HG03175 (cell line): ENCODE data around the gene FANCI.
"Not testable (repeated sequence)": the region's sequence is repeated elsewhere in the genome, so short reads cannot be mapped to it uniquely, and the experiment has no call there.

Experiments
- ATAC-seq: cut with Tn5 transposase; IDR thresholded peaks from one replicate; pipeline ENCODE4 v1.9.1; 2021; ENCODE audit warnings: mild to moderate bottlenecking, moderate library complexity; ENCODE audit not compliant: unreplicated experiment

The FANCI gene

DNA sequence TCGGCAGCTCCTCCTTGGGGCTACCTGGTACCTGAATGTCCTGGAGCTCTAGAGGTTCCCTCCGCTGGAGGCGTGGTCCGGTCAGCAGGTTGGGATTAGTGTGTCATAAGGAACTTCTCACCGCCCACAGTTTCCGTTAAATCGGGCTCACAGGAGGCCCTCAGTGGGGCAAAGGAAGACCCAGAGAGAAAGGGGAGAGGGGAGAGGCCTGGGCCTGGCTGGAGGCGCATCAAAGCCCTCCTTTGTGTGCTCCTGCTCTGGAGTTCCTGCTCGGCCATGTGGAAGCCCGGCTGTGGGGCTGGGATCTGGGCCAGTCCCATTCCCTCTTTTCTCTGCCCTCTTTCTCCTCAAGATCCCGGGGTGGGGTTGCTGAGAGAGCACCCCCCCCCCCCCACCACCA, 22.2 kb upstream of the FANCI start, which contains the start of gene RLBP1:
RLBP1 (minus strand) TSS at position 37 of the 400 bp plus-strand sequence. CDS start 2,604 bp downstream, outside the sequence.
- ATAC-seq: no peak

DNA sequence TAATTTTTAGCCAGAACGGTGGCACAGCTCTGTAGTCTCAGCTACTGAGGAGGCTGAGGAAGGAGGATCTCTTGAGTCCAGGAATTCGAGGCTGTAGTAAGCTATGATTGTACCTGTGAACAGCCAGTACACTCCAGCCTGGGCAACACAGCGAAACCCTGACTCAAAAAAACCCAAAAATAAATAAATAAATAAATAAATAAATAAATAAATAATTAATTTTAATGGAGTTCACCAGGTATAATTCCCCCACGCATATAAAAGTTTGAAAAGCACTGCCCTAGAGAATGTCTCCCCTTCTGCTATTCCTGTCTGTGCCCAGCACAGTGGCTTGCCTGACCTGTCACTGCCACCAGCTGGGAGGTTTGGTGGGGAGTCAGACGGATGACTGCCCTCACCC, 18.2 kb upstream of the FANCI start:
- no peak for ATAC-seq

DNA sequence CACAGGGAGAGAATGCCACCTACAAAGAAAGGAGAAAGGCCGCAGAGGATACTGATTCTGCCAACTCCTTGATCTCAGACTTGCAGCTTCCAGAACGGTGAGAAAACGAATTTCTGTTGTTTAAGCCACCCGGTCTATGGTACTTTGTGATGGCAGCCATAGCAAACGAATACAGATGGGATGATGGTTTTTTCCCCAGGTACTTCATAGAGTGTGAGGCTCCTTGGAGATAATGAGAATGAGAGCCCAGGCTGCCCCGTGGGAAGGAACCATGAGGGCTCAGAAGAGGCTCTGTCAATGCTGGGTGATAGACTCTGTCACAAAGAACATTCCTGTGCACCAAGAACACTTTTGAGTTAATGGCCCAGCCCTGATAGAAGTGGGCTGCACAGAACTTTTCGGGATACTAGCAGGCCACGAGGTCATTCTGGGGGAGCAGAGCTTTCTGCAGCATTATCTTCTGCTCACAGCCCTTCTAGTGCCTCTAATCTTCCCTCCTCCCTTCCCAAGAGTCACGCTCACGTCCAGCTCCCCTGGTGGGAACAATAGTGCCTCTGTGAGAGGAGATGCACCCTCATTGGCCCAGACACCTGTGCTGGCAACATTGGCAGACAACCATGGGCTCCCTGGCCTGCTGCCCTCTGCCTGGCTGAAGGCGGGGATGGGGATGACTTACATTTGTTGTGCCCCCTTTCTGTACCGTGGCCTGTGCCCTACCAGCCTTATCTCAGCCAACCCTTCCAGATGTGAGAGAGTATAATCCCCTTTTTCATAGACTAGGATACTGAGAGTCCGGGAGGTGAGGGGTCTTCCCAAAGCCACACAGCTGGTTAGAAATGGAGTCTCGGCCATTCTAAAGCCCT, 17.2 kb upstream of the FANCI start:
- no peak for ATAC-seq

DNA sequence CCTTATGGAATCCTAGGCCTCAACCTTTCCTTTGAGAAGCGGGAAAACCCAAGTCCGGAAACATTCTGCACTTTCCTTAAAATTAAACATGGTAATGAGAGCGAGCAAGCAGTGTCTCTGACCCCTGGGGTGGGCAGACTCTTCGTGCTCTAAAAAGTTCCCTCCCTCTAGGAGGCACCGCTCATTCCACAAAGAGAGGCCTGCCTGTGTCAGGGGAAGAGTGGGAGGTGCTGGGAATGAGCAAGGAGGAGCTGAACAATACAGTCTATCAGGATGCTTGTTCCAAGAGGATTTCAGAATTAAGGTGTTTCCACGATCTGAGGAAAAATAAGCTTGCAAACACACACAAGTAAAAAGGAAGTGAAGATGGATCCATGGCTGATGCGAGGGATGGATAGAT, 16.4 kb upstream of the FANCI start:
- no peak for ATAC-seq

DNA sequence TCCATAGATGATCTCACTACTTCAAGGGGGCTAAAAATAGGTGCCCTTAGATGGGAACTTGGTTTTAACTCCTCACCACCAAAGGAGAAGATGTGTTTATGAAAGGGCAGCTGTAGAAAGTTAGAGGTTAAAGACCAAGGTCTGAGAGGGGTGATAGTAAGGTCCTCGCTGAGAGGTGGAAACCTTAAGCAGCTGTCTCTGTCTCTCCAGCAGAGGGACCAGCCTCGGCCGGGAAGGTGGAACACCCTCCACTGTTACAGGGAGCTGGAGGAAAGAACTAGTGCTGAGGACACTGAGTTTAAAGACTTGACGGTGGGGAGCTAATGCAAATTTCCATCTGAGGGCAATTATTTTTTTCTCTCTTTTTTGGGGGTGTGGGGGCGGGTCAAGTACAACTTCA, 13.5 kb upstream of the FANCI start:
- ATAC-seq: no peak

DNA sequence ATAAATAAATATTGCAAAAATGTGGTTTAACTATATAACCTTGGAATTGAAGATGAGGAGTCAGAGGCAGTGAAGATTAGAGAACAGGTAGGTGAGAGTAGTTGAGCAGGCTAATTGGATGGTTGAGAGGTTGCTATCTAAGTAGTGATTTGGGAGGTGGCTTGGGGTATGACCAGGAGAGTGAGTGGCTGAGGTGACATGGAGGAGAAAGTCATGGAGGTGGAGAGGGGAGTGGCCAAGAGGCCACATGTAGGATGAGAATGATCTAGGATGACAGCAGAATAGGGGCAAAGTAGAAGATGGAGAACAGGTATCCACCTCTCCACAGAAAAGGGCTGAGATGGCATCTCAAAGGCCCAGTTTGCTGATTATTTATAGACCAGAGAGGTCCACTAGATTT, 11.9 kb upstream of the FANCI start:
- ATAC-seq: no peak

DNA sequence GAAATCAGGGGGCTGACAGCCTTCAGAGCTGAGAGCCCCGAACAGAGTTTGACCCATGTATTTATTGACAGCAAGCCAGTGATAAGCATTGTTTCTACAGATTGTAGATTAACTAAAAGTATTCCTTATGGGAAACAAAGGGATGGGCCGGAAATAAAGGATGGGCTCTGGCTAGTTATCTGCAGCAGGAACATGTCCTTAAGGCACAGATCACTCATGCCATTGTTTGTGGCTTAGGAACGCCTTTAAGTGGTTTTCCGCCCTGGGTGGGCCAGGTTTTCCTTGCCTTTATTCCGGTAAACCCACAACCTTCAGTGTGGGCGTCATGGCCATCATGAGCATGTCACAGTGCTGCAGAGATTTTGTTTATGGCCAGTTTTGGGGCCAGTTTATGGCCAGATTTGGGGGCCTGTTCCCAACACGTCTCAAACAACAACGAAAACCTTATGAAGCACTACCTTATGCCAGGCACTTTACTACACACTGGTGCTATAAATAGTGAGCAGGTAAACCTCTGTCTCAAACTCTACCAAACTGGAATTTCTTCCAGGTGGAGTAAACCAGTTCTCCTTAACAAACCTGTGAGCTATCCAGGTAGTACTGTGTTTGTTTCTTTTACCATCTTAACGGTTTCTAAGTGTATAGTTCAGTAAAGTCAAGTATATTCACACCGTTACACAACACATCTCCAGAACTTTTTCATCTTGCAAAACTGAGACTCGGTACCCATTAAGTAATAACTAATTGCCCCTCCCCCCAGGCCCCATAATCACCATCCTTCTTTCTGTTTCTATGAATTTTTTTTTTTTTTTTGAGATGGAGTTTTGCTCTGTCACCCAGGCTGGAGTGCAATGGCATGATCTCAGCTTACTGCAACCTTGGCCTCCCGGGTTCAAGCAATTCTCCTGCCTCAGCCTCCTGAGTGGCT, 3.6 kb upstream of the FANCI start:
- not testable (repeated sequence) for ATAC-seq

DNA sequence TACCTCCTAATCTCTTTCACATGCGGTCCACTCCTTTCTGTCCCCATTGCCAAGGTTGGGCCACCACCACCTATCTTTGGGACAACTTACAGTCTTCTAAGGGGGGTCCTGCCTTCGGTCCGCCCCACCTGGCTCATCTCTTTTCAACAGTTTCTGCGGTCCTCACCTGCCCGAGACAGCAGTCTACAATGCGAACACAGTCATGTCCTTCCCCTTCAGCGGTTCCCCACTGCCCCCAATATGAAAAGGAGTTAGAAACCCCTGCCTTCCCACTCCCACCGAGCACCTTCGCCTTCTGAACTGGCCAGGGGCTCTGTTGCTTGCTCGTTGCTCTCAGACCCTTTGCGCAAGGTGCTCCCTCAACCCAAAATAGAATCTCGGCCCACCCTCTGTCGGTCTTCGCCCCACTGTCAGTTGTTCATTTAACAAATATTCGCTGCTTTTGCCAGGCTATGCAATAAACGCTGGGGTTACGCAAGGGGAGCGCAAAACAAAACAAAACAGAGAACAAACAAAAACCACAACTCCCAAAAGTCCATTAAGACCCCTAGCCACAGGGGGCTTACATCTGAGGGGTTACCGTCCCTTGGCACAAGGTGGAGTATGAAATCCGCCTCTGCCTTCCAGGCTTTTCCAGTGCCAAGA, 611 bp upstream of the FANCI start:
- ATAC-seq: no peak

DNA sequence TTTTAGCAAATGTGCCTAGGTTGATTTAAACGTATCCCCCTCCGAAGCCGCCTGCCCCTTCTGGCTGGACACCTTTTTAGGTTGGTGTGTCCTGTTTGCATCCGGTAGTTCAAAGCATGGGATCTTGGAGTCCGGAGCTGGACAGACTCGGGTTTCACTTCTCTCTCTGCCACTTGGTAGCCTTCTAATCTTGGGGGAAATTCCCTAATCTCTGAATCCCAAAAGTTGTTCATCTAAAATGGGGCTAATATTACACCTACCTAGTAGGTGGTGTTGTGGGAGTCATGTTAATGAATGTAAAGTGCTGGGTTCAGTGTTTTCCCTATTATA, 760 bp downstream of the FANCI start:
- peak; percentile 15 for ATAC-seq

DNA sequence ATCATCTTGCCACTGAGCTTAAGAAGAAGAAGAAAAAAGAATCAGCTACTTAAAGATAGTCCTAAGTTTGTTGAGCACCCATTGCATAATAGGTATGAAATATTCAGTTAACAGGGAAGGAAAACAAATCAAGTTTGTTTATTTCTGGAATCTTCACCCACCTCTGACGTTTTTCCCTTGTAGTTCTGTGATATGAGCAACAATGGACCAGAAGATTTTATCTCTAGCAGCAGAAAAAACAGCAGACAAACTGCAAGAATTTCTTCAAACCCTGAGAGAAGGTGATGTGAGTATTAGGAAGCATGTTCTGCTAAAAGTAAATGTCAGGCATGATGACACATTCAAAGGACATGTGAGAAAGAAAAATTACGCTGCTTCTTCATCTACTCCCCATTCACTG, 3.7 kb downstream of the FANCI start:
- ATAC-seq: no peak

DNA sequence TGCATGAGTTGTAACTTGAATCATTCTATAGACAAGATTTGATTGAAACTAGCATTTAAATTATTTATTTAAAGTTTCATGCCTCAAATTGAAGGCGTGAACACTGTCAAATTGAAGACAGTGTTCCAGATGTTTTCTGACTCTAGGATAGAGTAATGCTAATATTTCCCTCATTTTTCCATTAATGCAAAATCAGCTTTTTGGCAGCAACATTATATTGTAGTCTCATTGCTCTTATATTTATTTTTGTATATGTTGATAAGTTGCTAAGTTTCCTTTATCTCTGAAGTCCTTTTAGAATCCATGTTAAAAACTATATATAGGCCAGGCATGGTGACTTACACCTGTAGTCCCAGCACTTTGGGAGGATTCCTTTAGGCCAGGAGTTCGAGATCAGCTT, 4.8 kb downstream of the FANCI start:
- no peak for ATAC-seq

DNA sequence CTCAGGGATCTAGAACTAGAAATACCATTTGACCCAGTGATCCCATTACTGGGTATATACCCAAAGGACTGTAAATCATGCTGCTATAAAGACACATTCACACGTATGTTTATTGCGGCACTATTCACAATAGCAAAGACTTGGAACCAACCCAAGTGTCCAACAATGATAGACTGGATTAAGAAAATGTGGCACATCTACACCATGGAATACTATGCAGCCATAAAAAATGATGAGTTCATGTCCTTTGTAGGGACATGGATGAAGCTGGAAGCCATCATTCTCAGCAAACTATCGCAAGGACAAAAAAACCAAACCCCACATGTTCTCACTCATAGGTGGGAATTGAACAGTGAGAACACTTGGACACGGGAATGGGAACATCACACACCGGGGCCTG, 6.4 kb downstream of the FANCI start:
- ATAC-seq: not testable (repeated sequence)

DNA sequence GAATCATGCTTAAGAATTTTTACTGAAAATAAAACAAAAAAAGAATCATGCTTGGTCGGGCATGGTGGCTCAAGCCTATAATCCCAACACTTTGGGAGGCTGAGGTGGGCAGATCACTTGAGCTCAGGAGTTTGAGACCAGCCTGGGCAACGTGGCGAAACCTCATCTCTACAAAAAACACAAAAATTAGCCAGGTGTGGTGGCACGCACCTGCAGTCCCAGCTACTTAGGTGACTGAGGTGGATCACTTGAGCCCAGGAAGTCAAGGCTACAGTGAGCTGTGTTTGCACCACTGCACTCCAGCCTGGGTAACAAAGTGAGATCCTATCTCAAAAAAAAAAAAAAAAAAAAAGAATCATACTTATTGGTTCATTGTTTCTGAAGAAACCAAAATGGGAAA, 33.5 kb downstream of the FANCI start:
- not testable (repeated sequence) for ATAC-seq

DNA sequence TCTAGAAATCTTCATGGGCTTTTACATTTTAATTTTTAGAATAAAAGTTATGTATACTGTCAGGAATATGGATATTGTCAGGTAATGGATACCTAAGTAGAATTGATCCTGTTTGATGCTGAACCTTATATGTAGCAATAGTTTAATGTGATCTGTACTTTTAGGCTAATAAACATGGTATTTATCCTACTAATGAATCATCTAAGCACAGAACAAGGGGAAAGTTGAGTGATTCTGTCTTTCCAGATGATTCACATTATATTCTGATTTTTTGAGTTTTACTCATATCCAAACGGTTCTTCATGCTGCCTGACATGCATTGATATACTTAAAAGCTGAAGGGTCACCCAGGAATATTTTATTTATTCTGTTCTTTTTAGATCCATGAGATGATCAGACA, 34.5 kb downstream of the FANCI start:
- no peak for ATAC-seq

DNA sequence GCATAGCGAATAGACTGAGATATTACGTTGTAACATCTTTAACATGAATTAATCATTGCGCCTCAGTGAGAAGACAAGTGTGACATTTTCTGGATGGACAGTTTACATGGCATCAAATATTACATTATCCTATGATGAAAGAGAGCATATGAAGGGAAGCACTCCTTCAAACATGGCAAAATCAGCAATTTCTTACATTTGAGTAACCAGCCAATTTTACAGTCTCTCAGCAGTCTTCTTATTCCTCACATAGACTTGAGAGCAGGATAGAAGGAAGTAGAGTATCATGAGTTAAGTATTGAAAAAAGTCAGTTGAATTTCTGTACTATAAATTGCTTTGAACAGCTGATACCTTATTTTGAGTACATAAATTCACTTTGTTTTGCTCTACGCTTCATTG, 38.9 kb downstream of the FANCI start:
- ATAC-seq: no peak

DNA sequence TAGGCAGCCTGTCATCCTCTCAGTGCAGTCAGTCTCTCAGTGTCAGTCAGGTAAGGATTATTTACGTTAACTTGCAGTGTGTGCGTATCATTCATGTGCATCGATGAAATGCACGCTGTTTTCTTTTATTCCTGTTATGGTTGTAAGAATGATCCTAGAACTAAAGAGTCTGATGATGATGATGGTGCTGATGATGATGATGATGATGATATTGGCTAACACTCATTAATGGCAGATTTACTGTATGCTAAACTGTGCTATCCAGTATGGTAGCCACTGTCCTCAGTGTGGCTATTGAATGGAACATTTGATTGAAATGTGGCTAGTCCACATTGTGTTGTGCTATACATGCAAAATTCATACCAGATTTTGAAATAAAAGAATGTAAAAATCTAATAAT, 39.4 kb downstream of the FANCI start:
- no peak for ATAC-seq

DNA sequence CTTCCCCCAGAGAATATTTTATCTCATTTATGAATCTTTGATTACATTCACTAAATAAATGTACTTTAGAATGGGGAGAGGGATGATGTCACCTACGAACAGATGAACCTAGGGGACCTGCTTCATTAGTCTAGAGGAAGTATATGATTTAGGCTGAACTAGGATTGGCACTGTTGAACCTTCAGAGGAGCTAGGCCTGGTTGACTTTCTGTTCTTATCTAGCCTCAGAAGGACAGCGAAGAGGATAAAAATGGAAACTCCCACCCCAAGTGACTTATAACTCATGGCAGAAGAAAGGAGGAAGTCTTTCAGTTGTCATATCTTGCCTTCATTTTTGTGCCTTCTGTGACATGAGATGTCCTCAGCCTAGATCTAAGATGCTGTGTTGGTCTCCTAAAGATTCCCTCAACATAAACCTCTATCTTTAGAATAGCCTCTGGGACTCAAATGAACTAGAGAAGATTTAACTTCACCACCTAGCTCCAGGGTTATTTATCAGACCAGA, 48.2 kb downstream of the FANCI start:
- no peak for ATAC-seq

DNA sequence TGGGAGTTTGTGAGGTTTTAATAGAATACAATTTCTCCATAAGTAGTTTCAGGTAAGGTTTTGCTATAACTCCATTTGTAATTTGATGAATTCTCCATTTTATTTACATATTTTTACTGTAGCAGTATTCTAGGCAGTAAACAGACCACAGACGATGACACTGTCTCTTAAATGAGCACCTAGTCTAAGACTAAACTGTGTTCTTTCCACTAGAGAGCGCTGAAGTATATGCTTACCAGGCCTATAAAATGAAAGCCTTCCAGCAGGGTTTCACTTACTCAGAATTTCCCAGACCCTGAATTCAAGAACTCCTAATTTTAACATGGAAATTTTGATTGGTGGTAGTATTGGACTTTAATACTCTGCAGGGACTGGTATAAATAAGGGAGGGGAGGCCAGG, 49.2 kb downstream of the FANCI start:
- ATAC-seq: no peak

DNA sequence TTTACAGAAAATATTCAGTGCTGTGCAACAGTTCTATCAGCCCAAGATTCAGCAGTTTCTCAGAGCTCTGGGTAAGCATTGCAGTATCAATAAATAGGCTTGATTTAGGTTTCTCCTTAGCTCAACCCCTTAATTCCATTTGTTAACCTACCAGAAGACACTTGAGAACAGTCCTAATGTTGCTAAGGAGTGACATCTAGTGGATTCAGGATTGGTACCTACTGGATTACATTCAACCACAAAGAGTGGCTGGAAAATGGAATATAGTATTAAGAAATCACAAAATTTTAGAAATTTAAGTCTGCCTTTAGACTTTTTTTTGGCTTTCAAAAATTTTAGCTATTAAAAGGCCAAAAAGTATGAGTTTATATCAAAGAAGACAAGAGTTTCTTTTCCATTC, 56.1 kb downstream of the FANCI start:
- ATAC-seq: no peak

DNA sequence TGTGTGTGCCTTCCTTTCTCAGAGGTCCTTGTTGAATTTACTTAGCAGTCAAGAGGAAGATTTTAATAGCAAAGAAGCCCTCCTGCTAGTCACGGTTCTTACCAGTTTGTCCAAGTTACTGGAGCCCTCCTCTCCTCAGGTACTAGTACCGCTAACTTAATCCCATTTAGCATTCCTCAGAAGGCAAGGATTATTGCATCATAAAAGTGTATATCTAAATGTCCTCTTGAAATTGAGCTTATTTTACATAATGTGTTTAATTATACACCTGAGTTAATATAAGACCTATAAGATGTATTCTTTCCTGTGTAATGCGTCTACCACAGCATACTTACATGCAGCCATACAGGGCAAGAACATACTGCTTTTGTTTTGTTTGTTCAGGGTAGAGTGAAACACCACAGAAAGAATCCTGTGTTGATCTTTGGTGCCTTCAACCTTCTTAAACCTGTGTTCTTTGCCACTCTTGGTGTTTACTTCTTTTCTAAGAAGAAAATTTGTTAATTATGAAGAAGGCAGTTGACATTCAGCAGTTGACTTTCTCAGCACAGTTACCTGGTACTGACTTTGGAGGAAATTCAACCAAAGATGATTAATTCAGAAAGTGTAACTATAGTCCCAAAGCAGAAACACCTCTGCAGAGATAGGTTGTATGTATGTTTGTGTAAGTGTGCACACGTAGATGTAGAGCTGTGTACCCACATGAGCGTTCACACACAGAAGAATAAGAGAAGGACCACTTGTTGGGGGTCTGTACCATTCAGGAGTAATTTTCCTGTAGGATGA, 57.7 kb downstream of the FANCI start:
- no peak for ATAC-seq

DNA sequence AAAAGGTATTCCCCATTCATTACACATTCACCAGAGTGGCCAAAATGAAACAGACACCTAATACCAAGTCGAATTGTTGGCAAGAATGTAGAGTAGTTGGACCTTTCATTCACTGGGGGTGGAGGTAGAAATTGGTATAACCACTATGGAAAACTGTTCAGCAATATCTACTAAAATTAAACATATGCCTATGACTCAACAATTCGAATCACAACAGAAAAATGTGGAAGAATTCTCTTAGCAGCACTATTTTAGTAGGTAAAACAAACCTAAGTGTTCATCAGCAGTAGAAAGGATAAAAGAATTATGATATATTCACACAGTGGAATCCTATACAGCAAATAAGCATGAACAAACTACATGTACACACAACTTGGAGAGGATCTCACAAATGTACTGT, 60.2 kb downstream of the FANCI start:
- ATAC-seq: no peak
